HCT116 (cell line): ENCODE data around the gene NETO1.

Source experiments
- EGR1 ChIP-seq: IDR thresholded peaks from 2 replicates; pipeline ENCODE4 v1.6.1; 2012; ENCODE audit warnings: low read depth
- POLR2AphosphoS5 ChIP-seq: IDR thresholded peaks from 2 replicates; pipeline ENCODE4 v1.6.1; 2011; ENCODE audit warnings: mild to moderate bottlenecking, low read depth, low read length, moderate library complexity
- RAD21 ChIP-seq: IDR thresholded peaks from 2 replicates; pipeline ENCODE4 v1.6.1; 2012; ENCODE audit warnings: low read depth, mild to moderate bottlenecking
- TF ChIP-seq, protein P1 (sequence below), 3 experiments: fragments of 200-600 bp in 1 of 3; sonication (generic) in 1 of 3; IDR thresholded peaks in 2 of 3; conservative IDR thresholded peaks in 1 of 3; 2 replicates each; pipeline ENCODE4 v1.5.1; 2012 to 2017; ENCODE audit warnings: low read depth in 2 of 3, low read length in 2 of 3, antibody characterized with exemption in 1 of 3, borderline replicate concordance in 1 of 3, control low read depth in 1 of 3, mild to moderate bottlenecking in 1 of 3, mixed read lengths in 1 of 3, mixed run types in 1 of 3, moderate library complexity in 1 of 3; ENCODE audit not compliant: insufficient read depth in 1 of 3

GRCh38 chr18:72726201-72726600 lies 141.6 kb downstream of the NETO1 start:
- TF ChIP-seq EGR1 (no peak), RAD21 (no peak), POLR2AphosphoS5 (no peak)
- TF ChIP-seq, protein P1, sequence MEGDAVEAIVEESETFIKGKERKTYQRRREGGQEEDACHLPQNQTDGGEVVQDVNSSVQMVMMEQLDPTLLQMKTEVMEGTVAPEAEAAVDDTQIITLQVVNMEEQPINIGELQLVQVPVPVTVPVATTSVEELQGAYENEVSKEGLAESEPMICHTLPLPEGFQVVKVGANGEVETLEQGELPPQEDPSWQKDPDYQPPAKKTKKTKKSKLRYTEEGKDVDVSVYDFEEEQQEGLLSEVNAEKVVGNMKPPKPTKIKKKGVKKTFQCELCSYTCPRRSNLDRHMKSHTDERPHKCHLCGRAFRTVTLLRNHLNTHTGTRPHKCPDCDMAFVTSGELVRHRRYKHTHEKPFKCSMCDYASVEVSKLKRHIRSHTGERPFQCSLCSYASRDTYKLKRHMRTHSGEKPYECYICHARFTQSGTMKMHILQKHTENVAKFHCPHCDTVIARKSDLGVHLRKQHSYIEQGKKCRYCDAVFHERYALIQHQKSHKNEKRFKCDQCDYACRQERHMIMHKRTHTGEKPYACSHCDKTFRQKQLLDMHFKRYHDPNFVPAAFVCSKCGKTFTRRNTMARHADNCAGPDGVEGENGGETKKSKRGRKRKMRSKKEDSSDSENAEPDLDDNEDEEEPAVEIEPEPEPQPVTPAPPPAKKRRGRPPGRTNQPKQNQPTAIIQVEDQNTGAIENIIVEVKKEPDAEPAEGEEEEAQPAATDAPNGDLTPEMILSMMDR (IDR thresholded peaks at IDR 0.05 in 2 of 3, conservative IDR thresholded peaks at IDR 0.05 in 1 of 3; ENCODE audit: borderline replicate concordance in 1 of 3, insufficient read depth in 1 of 3, low read depth in 2 of 3, low read length in 2 of 3): no peak
